Progenitor cell of endocrine pancreas (in vitro differentiated cells): ENCODE results near the gene FETUB. TPM values are rescaled to one million over a fixed set of nuclear protein-coding genes. Genes with fewer than 3 reads are reported as not detected.

ENCODE experiments used
- DNase-seq: peaks from one replicate; pipeline ENCODE4 v3.0.0; 2021; ENCODE audit warnings: low spot score; ENCODE audit not compliant: unreplicated experiment
- H3K27ac Mint-ChIP-seq: 2 replicates; pipeline ENCODE4 v1.8.0; 2021; ENCODE audit warnings: mild to moderate bottlenecking, moderate library complexity, mixed read lengths
- H3K27me3 Mint-ChIP-seq: 2 replicates; pipeline ENCODE4 v1.8.0; 2021; ENCODE audit warnings: mixed read lengths
- H3K36me3 Mint-ChIP-seq: 2 replicates; pipeline ENCODE4 v1.8.0; 2022; ENCODE audit warnings: mixed read lengths; ENCODE audit not compliant: insufficient read depth
- H3K4me1 Mint-ChIP-seq: 2 replicates; pipeline ENCODE4 v1.8.0; 2021; ENCODE audit warnings: low read depth, mixed read lengths
- H3K4me3 Mint-ChIP-seq: 2 replicates; pipeline ENCODE4 v1.8.0; 2021; ENCODE audit warnings: low read depth, mild to moderate bottlenecking, moderate library complexity, mixed read lengths
- H3K9me3 Mint-ChIP-seq: 2 replicates; pipeline ENCODE4 v1.8.0; 2021; ENCODE audit warnings: low read depth, mixed read lengths
- CTCF ChIP-seq: fragments of 200-600 bp; sonication (generic); IDR thresholded peaks from one replicate; pipeline ENCODE4 v1.5.0; 2021; ENCODE audit warnings: antibody characterized with exemption, mild to moderate bottlenecking; ENCODE audit not compliant: unreplicated experiment
- total RNA-seq: library from RNA; stranded (reverse); gene quantifications from 2 replicates; pipeline ENCODE4 v1.2.1, GENCODE V29; 2021

FETUB gene
- total RNA-seq, 1 donor from 2014 or later: not detected

DNA sequence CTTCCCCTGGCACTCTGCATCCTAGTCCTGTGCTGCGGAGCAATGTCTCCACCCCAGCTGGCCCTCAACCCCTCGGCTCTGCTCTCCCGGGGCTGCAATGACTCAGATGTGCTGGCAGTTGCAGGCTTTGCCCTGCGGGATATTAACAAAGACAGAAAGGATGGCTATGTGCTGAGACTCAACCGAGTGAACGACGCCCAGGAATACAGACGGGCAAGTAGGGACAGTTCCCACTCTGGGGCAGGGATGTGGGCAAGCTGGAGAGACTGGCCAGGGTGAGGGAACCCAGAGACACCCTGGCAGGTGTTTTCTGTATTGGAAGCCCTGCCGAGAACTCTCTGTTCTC is 247 bp downstream of the FETUB start:
- no peak for DNase-seq
- no peak for TF ChIP-seq CTCF
- Mint-ChIP-seq H3K27ac (no peak overlapping the region), H3K4me1 (peaks cover 17% of the 10 kb centered on the region), H3K36me3 (no peaks in the 10 kb centered on the region), H3K4me3 (no peak overlapping the region), H3K27me3 (peaks cover 36% of the 10 kb centered on the region), H3K9me3 (no peaks in the 10 kb centered on the region)

DNA sequence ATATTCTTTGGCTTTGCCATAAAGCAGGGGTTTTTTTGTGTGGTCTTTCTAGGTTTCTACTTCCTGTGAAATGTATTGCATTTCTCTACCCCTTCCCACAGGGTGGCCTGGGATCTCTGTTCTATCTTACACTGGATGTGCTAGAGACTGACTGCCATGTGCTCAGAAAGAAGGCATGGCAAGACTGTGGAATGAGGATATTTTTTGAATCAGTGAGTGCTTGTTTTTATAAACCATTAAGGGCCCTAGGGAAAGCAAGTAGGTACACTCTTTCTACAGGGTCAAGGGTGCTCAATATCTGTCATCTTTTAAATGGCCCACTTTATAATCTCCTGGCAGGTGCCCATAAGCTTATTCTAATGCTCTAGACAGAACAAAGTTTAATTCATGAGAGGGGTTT is 730 bp downstream of the FETUB start:
- Mint-ChIP-seq H3K4me3 (no peak overlapping the region), H3K27me3 (peaks cover 33% of the 10 kb centered on the region), H3K36me3 (no peaks in the 10 kb centered on the region), H3K4me1 (peaks cover 17% of the 10 kb centered on the region), H3K9me3 (no peaks in the 10 kb centered on the region), H3K27ac (no peak overlapping the region)
- no peak for TF ChIP-seq CTCF
- DNase-seq: no peak

GRCh38 chr3:186642014-186642413 is 1.8 kb downstream of the FETUB start:
- no peak overlapping the region for H3K27ac Mint-ChIP-seq
- H3K9me3 Mint-ChIP-seq: no peaks in the 10 kb centered on the region
- H3K4me3 Mint-ChIP-seq: no peak overlapping the region
- peaks cover 15% of the 10 kb centered on the region for H3K4me1 Mint-ChIP-seq
- TF ChIP-seq CTCF: no peak
- DNase-seq: no peak
- no peaks in the 10 kb centered on the region for H3K36me3 Mint-ChIP-seq
- peaks cover 30% of the 10 kb centered on the region for H3K27me3 Mint-ChIP-seq

DNA sequence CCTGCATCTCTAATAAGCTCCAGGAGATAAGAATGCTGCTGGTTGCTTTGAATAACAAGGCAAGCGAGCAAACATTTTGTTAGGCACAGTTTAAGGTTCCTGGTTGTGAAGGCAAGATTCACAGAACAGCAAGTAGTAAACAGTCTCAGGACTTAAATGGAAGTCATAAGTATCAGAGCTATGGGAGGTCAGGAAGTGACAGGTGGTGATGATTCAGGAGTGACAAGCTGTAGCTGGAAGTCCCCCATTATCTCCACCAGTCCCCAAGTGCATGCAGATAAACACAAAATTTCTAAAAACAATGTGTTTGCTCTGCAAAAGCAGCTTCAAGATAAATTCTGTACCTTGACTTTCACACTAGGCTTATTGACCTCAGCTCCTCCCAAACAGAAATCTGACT is 3.3 kb downstream of the FETUB start:
- Mint-ChIP-seq H3K27ac (no peak overlapping the region), H3K4me1 (peaks cover 9% of the 10 kb centered on the region), H3K9me3 (no peaks in the 10 kb centered on the region), H3K4me3 (no peak overlapping the region), H3K36me3 (no peaks in the 10 kb centered on the region), H3K27me3 (peaks cover 27% of the 10 kb centered on the region)
- no peak for DNase-seq
- no peak for TF ChIP-seq CTCF

DNA sequence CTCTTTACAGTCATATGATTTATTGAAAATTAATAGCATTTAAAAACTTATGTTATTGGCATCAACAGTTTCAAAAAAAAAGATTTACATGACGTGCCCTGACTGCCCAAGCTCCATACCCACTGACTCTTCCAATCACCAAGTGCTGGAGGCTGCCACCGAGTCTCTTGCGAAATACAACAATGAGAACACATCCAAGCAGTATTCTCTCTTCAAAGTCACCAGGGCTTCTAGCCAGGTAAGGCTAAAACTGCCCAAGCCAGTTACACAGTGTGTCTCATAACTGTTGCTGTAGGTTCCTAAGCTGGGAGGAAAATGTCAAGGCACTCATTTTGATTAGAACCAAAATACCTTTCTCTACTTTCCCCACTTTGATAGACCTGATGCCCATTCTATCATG is 4.5 kb downstream of the FETUB start:
- no peak for TF ChIP-seq CTCF

DNA sequence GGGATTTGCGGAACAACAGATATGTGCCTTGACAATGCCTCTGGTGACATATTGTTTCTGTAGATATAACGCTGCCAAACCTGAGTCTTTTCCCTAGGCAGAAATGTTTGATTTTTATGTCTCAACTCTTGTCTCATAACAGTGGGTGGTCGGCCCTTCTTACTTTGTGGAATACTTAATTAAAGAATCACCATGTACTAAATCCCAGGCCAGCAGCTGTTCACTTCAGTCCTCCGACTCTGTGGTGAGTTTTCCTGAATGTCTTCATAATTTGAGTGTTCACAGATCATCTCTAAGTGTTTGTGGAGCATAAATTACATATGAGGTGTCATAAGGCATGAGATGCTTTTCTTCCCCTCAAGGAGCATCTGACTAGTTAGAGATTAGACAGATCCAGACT is 5.9 kb downstream of the FETUB start:
- Mint-ChIP-seq H3K4me3 (no peak overlapping the region), H3K27me3 (peaks cover 17% of the 10 kb centered on the region), H3K4me1 (peaks cover 8% of the 10 kb centered on the region)

More for the DNA sequence above, 4.5 kb downstream of the FETUB start:
- H3K27ac Mint-ChIP-seq: no peak overlapping the region
- H3K4me3 Mint-ChIP-seq: no peak overlapping the region
- H3K36me3 Mint-ChIP-seq: no peaks in the 10 kb centered on the region
- DNase-seq: no peak
- H3K9me3 Mint-ChIP-seq: no peaks in the 10 kb centered on the region
- peaks cover 27% of the 10 kb centered on the region for H3K27me3 Mint-ChIP-seq
- peaks cover 9% of the 10 kb centered on the region for H3K4me1 Mint-ChIP-seq

More for the DNA sequence above, 5.9 kb downstream of the FETUB start:
- H3K9me3 Mint-ChIP-seq: no peaks in the 10 kb centered on the region
- no peak for TF ChIP-seq CTCF
- H3K36me3 Mint-ChIP-seq: no peaks in the 10 kb centered on the region
- DNase-seq: no peak
- no peak overlapping the region for H3K27ac Mint-ChIP-seq
